ENCODE data around the gene PDCD1.

PDCD1 gene

GRCh38 chr2:241864168-241864849 is 5.6 kb upstream of the PDCD1 start:
- no peak for DNase-seq (ENCODE audit: low read depth in 1 of 2, low spot score in 1 of 2)
- TF ChIP-seq JUND (IDR thresholded peaks at IDR 0.05; ENCODE audit: low read depth) = no peak
- in situ Hi-C loops (cut with HindIII; ENCODE audit: low pct_unique_long_range_greater_than_20kb, low sequenced_read_pairs) = no loop called here

DNA sequence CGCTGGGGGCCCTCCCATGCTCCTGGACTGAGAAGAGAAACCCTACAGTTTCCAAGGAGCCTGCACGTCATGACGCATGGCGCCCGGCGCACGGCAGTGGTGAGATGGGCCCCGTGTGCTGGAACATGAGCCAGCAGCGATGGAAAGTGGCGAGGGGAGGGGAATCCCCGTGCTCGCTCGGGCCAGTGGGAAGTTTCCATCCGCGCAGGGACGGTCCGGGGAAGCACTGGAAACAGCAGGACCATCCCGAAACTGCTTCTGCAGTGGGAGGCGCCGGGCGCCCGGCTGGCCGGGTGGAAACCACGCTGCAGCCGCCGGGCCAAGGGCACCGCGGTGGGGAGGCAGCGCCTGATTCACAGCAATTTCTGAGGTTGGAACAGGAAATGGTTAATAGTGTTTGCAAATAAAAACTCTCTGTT is 4.9 kb upstream of the PDCD1 start:
- no peak for DNase-seq (ENCODE audit: low read depth in 1 of 2, low spot score in 1 of 2)
- TF ChIP-seq JUND (IDR thresholded peaks at IDR 0.05; ENCODE audit: low read depth) = no peak
- in situ Hi-C loops (cut with HindIII; ENCODE audit: low pct_unique_long_range_greater_than_20kb, low sequenced_read_pairs) = no loop called here

DNA sequence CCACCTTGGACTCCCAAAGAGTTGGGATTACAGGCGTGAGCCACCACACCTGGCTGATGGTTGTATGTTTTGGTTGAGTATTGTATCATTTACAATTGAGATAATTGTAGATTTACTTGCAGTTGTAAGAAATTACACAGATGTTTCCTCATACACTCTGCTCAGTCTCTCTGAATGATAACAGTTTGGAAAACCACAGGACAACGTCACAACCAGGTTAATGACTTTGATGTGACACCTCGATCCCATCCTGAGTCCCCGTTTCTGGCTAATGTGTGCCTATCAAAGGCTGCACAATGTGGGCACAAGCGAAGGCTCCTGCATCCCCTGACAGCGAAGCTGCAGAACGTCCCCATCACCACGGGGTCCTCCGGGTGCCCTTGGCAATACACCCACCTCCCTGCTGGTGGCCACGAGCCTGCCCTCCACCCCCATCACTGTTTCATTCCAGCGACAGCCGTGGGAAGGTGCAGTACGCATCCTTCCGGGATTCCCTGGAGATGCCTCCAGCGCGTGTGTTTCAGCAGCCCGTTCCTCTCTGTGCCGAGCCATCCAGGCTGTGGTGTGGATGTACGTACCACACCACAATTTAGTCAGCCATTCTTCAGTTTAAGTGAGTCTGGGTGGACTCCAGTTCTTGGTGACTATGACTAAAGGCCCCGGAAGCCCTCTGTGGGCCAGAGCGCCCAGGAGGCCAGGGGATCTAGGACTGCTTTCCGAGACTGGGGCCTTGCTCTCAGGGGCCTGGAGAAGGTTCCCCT is 4.3 kb upstream of the PDCD1 start:
- in situ Hi-C loops (cut with HindIII; ENCODE audit: low pct_unique_long_range_greater_than_20kb, low sequenced_read_pairs) = no loop called here
- no peak for TF ChIP-seq JUND (IDR thresholded peaks at IDR 0.05; ENCODE audit: low read depth)
- DNase-seq (ENCODE audit: low read depth in 1 of 2, low spot score in 1 of 2) = no peak

DNA sequence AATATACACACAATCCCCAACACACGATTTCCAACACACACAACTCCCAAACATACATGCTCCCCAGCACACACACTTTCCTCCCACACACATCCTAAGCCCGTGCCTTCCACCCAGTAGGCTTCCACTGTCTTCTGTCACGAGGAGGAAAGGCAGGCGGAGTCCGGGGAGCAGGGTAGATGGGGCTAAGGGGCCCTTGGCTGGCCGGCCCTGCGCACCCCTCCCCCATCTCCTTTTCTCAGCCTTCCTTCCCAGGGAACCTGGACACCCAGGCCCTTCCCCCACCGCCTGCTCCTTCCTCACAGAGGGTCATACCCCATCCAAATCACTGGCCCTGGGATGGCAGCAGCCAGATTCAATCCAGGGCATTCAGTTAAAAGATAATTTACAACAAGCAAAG is 3.4 kb upstream of the PDCD1 start:
- DNase-seq (ENCODE audit: low read depth in 1 of 2, low spot score in 1 of 2) = no peak
- TF ChIP-seq JUND (IDR thresholded peaks at IDR 0.05; ENCODE audit: low read depth) = no peak
- in situ Hi-C loops (cut with HindIII; ENCODE audit: low pct_unique_long_range_greater_than_20kb, low sequenced_read_pairs) = no loop called here

- in situ Hi-C loops (cut with HindIII; ENCODE audit: low pct_unique_long_range_greater_than_20kb, low sequenced_read_pairs) = no loop called here
- DNase-seq (ENCODE audit: low read depth in 1 of 2, low spot score in 1 of 2) = no peak
- TF ChIP-seq JUND (IDR thresholded peaks at IDR 0.05; ENCODE audit: low read depth) = no peak
Measured at GRCh38 chr2:241861264-241861663, 2.6 kb upstream of the PDCD1 start.

GRCh38 chr2:241860184-241861078 is 1.7 kb upstream of the PDCD1 start:
- DNase-seq (ENCODE audit: low read depth in 1 of 2, low spot score in 1 of 2) = no peak
- in situ Hi-C loops (cut with HindIII; ENCODE audit: low pct_unique_long_range_greater_than_20kb, low sequenced_read_pairs) = no loop called here
- no peak for TF ChIP-seq JUND (IDR thresholded peaks at IDR 0.05; ENCODE audit: low read depth)

DNA sequence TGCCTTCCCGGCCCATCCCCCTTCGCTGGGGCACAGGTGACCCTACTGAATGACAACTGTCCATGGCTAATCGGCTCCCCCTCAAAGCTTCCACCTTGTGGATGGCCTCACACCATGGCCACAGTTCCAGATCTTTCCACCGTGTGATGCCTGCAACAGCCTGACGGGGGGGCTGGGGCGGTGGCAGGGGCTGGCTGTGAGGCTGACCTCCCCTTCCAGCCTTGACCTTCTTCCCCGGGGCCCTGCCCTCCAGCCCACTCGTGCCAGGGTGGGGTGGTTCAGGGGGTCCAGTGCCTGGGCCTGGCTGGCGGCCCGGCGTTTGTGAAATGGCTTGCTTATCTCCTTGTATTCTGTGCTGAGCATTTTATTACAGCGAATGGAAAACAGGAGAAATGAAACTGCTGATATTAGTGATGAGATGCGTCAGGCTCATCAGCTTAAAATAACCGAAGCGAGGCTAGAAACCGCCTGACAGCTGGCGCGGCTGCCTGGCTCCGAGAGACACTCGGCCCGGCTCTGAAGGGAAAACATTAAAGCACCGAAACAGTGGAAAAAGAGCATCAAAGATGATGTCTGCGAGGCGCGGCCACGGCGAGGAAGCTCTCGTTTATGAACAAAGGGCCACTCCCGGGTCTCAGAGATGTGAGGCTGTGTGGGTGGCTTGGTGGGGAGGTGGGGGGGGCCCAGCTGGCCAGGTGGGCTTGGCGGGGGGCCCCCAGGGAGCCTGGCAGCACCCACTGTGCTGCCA is 916 bp upstream of the PDCD1 start:
- DNase-seq (ENCODE audit: low read depth in 1 of 2, low spot score in 1 of 2) = no peak
- in situ Hi-C loops (cut with HindIII; ENCODE audit: low pct_unique_long_range_greater_than_20kb, low sequenced_read_pairs) = no loop called here
- no peak for TF ChIP-seq JUND (IDR thresholded peaks at IDR 0.05; ENCODE audit: low read depth)

GRCh38 chr2:241859017-241859435 is 332 bp upstream of the PDCD1 start:
- DNase-seq (ENCODE audit: low read depth in 1 of 2, low spot score in 1 of 2) = no peak
- TF ChIP-seq JUND (IDR thresholded peaks at IDR 0.05; ENCODE audit: low read depth) = no peak
- in situ Hi-C loops (cut with HindIII; ENCODE audit: low pct_unique_long_range_greater_than_20kb, low sequenced_read_pairs) = no loop called here

GRCh38 chr2:241857572-241858121 is 1.0 kb downstream of the PDCD1 start:
- no peak for DNase-seq (ENCODE audit: low read depth in 1 of 2, low spot score in 1 of 2)
- TF ChIP-seq JUND (IDR thresholded peaks at IDR 0.05; ENCODE audit: low read depth) = no peak
- in situ Hi-C loops (cut with HindIII; ENCODE audit: low pct_unique_long_range_greater_than_20kb, low sequenced_read_pairs) = no loop called here

DNA sequence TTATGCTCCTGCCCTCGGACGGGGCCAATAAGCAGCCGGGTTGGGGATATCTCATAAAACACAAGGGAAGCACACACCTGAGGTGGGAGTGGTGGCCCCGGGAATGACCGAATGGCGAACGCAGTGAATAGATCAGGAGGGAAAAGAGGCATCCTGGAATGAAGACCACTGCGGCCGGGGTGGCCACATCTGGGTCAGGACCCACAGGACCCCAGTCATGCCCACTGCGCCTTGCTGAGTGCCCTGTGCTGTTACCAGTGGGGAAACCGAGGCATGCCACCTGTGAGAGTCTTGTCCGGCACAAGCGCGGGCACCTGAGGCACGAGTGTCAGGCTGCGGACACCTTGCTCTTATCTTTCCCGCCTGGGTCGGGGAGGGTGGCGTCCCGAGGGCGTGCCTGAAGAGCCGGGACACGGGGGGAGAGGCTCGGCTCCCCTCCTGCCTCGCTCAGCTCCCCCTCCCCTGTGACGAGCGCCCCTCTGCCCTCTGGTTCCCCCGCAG is 1.6 kb downstream of the PDCD1 start:
- in situ Hi-C loops (cut with HindIII; ENCODE audit: low pct_unique_long_range_greater_than_20kb, low sequenced_read_pairs) = no loop called here
- no peak for TF ChIP-seq JUND (IDR thresholded peaks at IDR 0.05; ENCODE audit: low read depth)
- no peak for DNase-seq (ENCODE audit: low read depth in 1 of 2, low spot score in 1 of 2)

DNA sequence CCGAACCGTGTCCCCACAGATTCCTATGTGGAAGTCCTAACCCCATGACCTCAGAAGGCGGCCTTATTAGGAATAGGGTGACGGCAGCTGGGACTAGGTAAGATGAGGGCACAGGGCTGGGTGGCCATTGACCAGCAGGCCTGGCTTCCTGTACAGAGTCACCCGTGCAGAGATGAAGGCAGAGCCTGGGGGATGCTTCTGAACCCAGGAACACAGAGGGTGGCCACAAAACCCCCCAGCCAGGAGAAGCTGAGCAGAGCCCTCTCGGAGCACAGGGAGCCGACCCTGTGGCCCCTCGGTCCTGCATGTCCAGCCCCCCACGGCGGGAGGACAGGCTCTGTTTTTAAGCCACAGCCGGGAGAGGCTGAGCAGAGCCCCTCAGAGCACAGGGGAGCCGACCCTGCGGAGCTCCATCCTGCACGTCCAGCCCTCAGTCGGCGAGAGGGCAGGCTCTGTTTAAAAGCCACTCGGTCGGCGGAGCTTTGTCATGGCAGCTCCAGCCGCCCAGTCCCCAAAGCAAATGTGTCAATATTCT is 2.7 kb downstream of the PDCD1 start:
- no peak for TF ChIP-seq JUND (IDR thresholded peaks at IDR 0.05; ENCODE audit: low read depth)
- in situ Hi-C loops (cut with HindIII; ENCODE audit: low pct_unique_long_range_greater_than_20kb, low sequenced_read_pairs) = no loop called here
- DNase-seq (ENCODE audit: low read depth in 1 of 2, low spot score in 1 of 2) = no peak

Measured in T47D (cell line).